HG02588 (cell line): ENCODE results near the gene ENTREP3.
"Not testable (repeated sequence)": the region's sequence is repeated elsewhere in the genome, so short reads cannot be mapped to it uniquely, and the experiment has no call there.

ENCODE experiments used
- ATAC-seq: cut with Tn5 transposase; IDR thresholded peaks from one replicate; pipeline ENCODE4 v1.9.1; 2021; ENCODE audit warnings: mild to moderate bottlenecking, moderate library complexity; ENCODE audit not compliant: unreplicated experiment

The ENTREP3 gene

GRCh38 chr1:155251566-155251965 is 3.7 kb downstream of the ENTREP3 start:
- no peak for ATAC-seq

GRCh38 chr1:155250633-155251449 is 4.4 kb downstream of the ENTREP3 start:
- peak; percentile 83 for ATAC-seq

GRCh38 chr1:155250246-155250632 is 5.0 kb downstream of the ENTREP3 start:
- no peak for ATAC-seq

GRCh38 chr1:155247667-155248553 is 7.4 kb downstream of the ENTREP3 start:
- ATAC-seq = no peak

GRCh38 chr1:155246796-155247195 is 8.5 kb downstream of the ENTREP3 start:
- not testable (repeated sequence) for ATAC-seq

GRCh38 chr1:155245163-155245524 is 10.1 kb downstream of the ENTREP3 start:
- no peak for ATAC-seq

GRCh38 chr1:155244368-155245162 is 10.7 kb downstream of the ENTREP3 start:
- ATAC-seq = peak; percentile 83

- ATAC-seq = no peak
Observed at GRCh38 chr1:155242805-155243358, 12.4 kb downstream of the ENTREP3 start.

- no peak for ATAC-seq
Observed at GRCh38 chr1:155241841-155242264, 13.4 kb downstream of the ENTREP3 start.

GRCh38 chr1:155241069-155241679 is 14.1 kb downstream of the ENTREP3 start:
- peak; percentile 27 for ATAC-seq

- ATAC-seq = no peak
Observed at GRCh38 chr1:155236451-155236850, 18.8 kb downstream of the ENTREP3 start.

- not testable (repeated sequence) for ATAC-seq
Observed at GRCh38 chr1:155235375-155235774, 19.9 kb downstream of the ENTREP3 start.

GRCh38 chr1:155233502-155233901 is 21.8 kb downstream of the ENTREP3 start:
- ATAC-seq = not testable (repeated sequence)

GRCh38 chr1:155232001-155232978 is 23.0 kb downstream of the ENTREP3 start:
- not testable (repeated sequence) for ATAC-seq

- ATAC-seq = not testable (repeated sequence)
Observed at GRCh38 chr1:155231302-155231701, 24.0 kb downstream of the ENTREP3 start.

GRCh38 chr1:155228096-155228427 is 27.2 kb downstream of the ENTREP3 start:
- ATAC-seq = no peak

- ATAC-seq = peak; percentile 90
Observed at GRCh38 chr1:155227261-155228095, 27.8 kb downstream of the ENTREP3 start.

GRCh38 chr1:155226910-155227260 is 28.4 kb downstream of the ENTREP3 start:
- ATAC-seq = no peak
